ENCODE results near the gene ODAD3.
A peak's percentile ranks its signal among the peaks of the same experiment; 100 is the strongest.
"Not testable (repeated sequence)": the region's sequence is repeated elsewhere in the genome, so short reads cannot be mapped to it uniquely, and the experiment has no call there.

ODAD3 gene

DNA sequence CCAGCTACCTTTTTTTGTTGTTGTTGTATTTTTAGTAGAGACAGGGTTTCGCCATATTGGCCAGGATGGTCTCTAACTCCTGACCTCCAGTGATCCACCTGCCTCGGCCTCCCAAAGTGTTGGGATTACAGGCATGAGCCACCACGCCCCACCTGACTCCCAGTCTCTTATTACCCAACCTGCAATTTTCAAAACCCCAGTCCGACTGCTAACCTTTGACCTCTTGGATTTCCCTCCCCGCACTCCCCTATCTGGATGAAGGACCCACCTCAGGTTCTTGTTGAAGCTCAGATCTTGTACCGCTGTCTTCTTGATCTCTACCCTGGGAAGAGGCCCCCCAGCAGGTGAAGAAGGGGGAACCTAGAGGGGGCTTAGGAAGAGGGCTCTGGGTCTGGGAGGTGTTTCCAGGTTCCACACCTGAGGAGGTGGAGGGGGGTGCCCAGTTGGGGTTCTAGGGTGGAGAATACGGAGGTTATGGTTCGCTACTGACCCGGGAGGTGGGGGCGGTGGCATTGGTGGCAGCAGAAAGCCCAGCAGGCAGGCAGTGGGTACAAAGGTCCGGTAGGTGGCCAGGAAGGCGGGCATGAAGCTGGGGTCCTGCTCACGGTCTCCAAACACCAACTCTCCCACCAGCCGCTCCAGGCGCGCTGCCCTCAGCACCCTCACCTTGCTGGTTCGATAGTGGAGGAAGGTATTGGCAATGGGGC lies 18.4 kb downstream of the ODAD3 start:
- Histone ChIP-seq H3K9me3 (ENCODE audit: control insufficient read depth, insufficient read depth, low read length) (no peaks in the 10 kb centered on the region), H3K36me3 (ENCODE audit: insufficient read depth, low read length) (no peaks in the 10 kb centered on the region), H3K9ac (ENCODE audit: low read depth, low read length) (no peak overlapping the region), H3K4me1 (ENCODE audit: insufficient read depth, low read length) (peaks cover 8% of the 10 kb centered on the region; the same call in 1 of the 2 replicates)

DNA sequence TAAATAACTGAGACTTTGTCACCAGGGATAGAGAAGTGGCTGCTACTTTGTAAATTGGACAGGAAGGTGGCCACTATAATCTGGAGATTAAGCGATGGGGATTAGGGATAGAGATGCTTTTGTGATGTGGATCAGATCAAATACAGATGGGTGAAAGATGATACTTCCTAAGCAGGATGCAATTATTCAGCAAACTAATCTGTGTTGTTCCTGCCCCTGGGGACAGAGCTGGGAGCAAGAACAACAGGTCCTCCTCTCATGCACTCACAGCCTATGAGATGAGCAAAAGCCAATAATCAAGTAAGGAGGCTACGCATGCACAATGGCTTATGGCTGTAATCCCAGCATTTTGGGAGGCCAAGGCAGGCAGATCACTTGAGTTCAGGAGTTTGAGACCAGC lies 20.4 kb downstream of the ODAD3 start:
- Histone ChIP-seq H3K36me3 (ENCODE audit: insufficient read depth, low read length) (no peaks in the 10 kb centered on the region; the same call in 1 of the 2 replicates), H3K9me3 (ENCODE audit: control insufficient read depth, insufficient read depth, low read length) (no peaks in the 10 kb centered on the region), H3K9ac (ENCODE audit: low read depth, low read length) (no peak overlapping the region), H3K4me1 (ENCODE audit: insufficient read depth, low read length) (peaks cover 3% of the 10 kb centered on the region; the same call in 1 of the 2 replicates)

- no peaks in the 10 kb centered on the region for H3K9me3 ChIP-seq (ENCODE audit: control insufficient read depth, insufficient read depth, low read length)
- no peak overlapping the region for H3K9ac ChIP-seq (ENCODE audit: low read depth, low read length)
- H3K4me1 ChIP-seq (ENCODE audit: insufficient read depth, low read length): no peaks in the 10 kb centered on the region
- H3K36me3 ChIP-seq (ENCODE audit: insufficient read depth, low read length): no peaks in the 10 kb centered on the region; the same call in 1 of the 2 replicates
These were observed 24.2 kb downstream of the ODAD3 start for GRCh38 chr19:11410682-11411081.

DNA sequence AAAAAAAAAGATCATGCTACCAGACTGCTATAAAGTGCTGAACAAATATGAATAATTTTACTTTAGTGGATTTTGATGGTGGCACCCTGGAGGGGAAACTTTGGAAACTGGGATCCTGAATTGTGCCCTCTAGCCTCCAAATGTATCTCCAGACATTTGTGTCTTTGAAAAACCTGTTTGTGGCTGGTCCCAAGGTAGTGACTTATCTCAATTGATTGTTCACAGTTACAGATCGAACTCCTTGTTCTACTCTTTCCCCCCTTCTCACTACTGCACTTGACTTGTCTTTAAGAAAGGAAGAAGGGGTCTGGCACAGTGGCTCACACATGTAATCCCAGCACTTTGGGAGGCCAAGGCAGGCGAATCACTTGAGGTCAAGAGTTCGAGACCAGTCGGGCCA lies 26.3 kb downstream of the ODAD3 start:
- H3K9me3 ChIP-seq (ENCODE audit: control insufficient read depth, insufficient read depth, low read length): no peaks in the 10 kb centered on the region
- no peaks in the 10 kb centered on the region; the same call in 1 of the 2 replicates for H3K36me3 ChIP-seq (ENCODE audit: insufficient read depth, low read length)
- peaks cover 8% of the 10 kb centered on the region; the same call in 1 of the 2 replicates for H3K4me1 ChIP-seq (ENCODE audit: insufficient read depth, low read length)
- no peak overlapping the region for H3K9ac ChIP-seq (ENCODE audit: low read depth, low read length)

- peak overlapping the region; percentile 51; the same call in 1 of the 2 replicates for H3K9ac ChIP-seq (ENCODE audit: low read depth, low read length)
- H3K9me3 ChIP-seq (ENCODE audit: control insufficient read depth, insufficient read depth, low read length); H3K36me3 ChIP-seq (ENCODE audit: insufficient read depth, low read length); H3K4me1 ChIP-seq (ENCODE audit: insufficient read depth, low read length): not testable (repeated sequence)
These were observed 28.2 kb downstream of the ODAD3 start for GRCh38 chr19:11406703-11407236.

DNA sequence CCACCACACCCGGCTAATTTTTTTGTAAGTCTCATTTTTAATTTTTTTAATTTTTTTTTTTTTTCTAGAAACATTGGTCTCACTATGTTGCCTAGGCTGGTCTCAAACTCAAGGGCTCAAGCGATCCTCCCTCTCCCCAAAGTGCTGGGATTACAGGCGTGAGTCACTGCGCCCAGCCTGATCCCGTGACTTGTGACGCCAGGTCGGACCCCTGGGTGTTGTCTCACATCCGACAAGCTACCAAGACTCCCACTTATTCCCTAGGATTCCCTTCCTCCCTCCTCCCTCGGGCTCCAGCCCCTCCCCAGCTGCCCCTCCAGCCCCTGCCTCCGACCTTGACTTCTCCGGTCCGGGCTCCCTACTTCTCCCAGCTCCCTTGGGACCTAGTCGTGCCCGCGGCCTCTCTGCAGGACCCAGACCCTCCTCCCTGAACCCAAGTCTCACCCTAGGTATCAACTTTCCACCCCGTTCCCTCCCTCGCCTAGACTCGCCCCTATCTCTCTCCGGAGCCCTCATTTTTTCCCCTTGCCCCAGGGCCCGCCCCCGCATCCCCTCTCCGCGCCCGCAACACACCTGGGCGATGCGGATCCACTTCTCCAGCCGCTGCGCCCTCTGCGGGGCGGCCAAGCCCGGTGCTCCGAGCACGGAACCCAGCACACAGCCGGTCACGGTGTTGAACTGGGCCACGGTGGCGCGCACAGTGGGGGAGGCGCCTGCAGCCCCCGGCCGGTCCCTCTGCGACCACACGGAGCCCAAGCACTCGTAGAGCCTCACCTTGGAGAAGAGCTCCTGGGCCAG lies 28.9 kb downstream of the ODAD3 start:
- Histone ChIP-seq H3K36me3 (ENCODE audit: insufficient read depth, low read length) (no peaks in the 10 kb centered on the region; the same call in 1 of the 2 replicates), H3K4me1 (ENCODE audit: insufficient read depth, low read length) (peaks cover 8% of the 10 kb centered on the region; the same call in 1 of the 2 replicates), H3K9me3 (ENCODE audit: control insufficient read depth, insufficient read depth, low read length) (no peaks in the 10 kb centered on the region), H3K9ac (ENCODE audit: low read depth, low read length) (peak overlapping the region; percentile 51; the same call in 1 of the 2 replicates)

DNA sequence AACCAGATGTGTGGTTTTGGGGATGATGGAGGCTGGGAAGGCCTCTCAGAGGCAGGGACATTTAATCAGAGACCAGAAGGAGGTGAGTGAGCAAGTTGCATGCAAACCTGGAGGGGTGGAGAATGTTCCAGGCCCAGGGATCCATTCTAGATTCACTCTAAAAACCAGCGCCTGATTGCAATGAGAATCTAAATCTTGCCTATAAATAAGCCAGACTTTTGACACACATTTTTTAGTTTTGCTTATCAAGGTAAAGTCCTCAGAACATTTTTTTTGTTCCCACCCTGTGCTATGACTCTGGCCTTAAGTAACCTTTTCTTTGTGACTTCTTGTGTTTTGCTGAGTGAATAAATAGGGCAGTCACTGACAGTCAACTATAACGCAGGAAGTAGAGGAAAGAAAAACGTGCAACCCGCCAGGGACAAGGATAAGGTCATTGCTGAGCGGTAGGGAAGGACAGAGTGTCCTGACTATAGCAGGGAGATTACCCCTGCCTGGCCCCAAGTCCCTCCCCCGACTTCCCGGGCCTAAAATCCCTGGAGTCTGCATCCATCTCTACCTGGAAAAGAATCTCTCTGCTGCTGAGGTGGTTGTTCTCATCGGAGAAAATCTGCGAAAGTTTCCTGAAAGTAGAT lies 30.2 kb downstream of the ODAD3 start:
- H3K9me3 ChIP-seq (ENCODE audit: control insufficient read depth, insufficient read depth, low read length): no peaks in the 10 kb centered on the region
- peaks cover 8% of the 10 kb centered on the region; the same call in 1 of the 2 replicates for H3K4me1 ChIP-seq (ENCODE audit: insufficient read depth, low read length)
- H3K36me3 ChIP-seq (ENCODE audit: insufficient read depth, low read length): no peaks in the 10 kb centered on the region; the same call in 1 of the 2 replicates
- H3K9ac ChIP-seq (ENCODE audit: low read depth, low read length): no peak overlapping the region

DNA sequence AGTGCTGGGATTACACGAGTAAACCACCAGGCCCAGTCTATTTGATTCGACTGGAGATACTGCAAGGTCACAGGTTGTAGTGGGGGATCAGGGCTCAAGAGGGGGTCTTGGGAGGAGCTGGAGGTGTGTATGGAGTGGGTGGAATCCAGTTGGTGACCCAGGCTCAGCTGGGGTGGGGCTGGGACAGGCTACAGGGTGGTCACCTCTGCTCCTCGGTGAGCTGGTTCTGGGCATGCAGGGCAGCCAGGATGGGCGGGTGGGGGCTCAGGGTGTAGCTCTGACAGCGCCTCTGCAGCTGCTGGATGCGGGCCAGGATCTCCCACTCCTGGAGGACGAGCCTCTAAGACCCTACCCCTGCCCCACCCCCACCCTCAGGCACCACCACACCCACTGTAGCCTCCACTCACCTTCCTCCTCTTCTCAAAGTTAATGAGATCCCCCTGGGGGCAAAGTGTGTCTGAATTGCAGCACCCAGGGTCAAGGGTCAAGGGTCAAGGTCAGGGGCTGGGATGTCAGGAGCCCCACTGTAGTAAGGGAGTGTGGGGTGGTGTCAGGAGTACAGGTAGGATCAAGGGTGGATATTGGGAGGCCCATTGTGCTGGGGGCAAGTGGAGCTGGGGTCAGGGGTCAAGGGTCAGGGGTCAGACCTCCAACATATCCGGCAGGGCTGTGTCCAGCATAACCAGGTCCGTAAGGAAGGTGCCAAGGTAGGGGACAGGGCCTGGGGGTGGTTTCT lies 32.9 kb downstream of the ODAD3 start:
- Histone ChIP-seq H3K36me3 (ENCODE audit: insufficient read depth, low read length) (no peaks in the 10 kb centered on the region), H3K9me3 (ENCODE audit: control insufficient read depth, insufficient read depth, low read length) (no peaks in the 10 kb centered on the region), H3K9ac (ENCODE audit: low read depth, low read length) (no peak overlapping the region), H3K4me1 (ENCODE audit: insufficient read depth, low read length) (peaks cover 8% of the 10 kb centered on the region; the same call in 1 of the 2 replicates)

- H3K36me3 ChIP-seq (ENCODE audit: insufficient read depth, low read length): no peaks in the 10 kb centered on the region
- H3K9ac ChIP-seq (ENCODE audit: low read depth, low read length): no peak overlapping the region
- no peaks in the 10 kb centered on the region for H3K9me3 ChIP-seq (ENCODE audit: control insufficient read depth, insufficient read depth, low read length)
- H3K4me1 ChIP-seq (ENCODE audit: insufficient read depth, low read length): peaks cover 8% of the 10 kb centered on the region; the same call in 1 of the 2 replicates
These were observed 34.1 kb downstream of the ODAD3 start for GRCh38 chr19:11400798-11401197.

DNA sequence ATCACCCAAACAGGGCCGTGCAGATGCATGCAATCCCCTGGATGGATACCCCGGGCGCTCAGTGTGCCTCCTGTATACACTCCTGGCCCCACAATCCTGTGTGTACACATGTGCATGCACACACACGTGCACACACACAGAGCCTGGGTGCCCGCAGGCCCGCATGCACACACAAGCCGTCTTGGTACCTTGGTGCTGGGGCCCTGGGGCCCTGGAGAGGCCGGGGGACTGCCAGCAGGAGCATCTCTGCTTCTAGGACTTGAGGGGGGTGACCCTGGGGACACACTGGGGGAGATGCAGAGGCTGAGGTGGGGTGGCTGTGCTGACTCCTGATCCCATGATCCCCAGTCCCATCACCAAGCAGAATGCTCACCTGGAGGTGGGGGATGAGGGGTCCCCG lies 35.3 kb downstream of the ODAD3 start:
- Histone ChIP-seq H3K4me1 (ENCODE audit: insufficient read depth, low read length) (peaks cover 2% of the 10 kb centered on the region; the same call in 1 of the 2 replicates), H3K36me3 (ENCODE audit: insufficient read depth, low read length) (no peaks in the 10 kb centered on the region), H3K9me3 (ENCODE audit: control insufficient read depth, insufficient read depth, low read length) (no peaks in the 10 kb centered on the region), H3K9ac (ENCODE audit: low read depth, low read length) (no peak overlapping the region)

DNA sequence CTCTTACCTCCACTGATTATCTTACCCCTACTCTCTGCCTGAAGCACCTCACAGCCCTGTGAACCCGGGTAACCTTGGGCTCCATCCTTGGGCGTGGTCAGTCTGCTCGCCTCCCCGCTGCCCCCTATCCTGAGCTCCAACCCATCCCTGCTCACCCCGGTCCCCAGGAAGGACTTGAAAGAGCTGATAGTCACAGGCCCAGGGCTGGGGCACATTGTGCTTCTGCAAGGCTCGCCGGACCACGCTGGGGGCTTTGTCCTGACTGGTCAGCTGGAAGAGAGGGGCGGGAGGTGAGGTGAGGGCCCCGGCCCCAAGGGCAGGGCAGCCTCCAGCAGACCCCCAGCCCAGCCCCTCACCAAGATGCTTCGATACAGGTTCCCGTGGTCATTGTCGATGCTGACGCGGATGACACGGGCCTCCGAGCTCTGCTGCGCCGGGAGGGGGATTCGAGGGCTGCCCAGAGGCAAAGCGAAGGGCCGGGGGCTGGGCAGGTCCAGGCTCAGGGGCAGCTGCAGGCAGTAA lies 37.8 kb downstream of the ODAD3 start:
- Histone ChIP-seq H3K9ac (ENCODE audit: low read depth, low read length) (no peak overlapping the region), H3K4me1 (ENCODE audit: insufficient read depth, low read length) (no peaks in the 10 kb centered on the region; the same call in 1 of the 2 replicates), H3K36me3 (ENCODE audit: insufficient read depth, low read length) (no peaks in the 10 kb centered on the region), H3K9me3 (ENCODE audit: control insufficient read depth, insufficient read depth, low read length) (no peaks in the 10 kb centered on the region)

DNA sequence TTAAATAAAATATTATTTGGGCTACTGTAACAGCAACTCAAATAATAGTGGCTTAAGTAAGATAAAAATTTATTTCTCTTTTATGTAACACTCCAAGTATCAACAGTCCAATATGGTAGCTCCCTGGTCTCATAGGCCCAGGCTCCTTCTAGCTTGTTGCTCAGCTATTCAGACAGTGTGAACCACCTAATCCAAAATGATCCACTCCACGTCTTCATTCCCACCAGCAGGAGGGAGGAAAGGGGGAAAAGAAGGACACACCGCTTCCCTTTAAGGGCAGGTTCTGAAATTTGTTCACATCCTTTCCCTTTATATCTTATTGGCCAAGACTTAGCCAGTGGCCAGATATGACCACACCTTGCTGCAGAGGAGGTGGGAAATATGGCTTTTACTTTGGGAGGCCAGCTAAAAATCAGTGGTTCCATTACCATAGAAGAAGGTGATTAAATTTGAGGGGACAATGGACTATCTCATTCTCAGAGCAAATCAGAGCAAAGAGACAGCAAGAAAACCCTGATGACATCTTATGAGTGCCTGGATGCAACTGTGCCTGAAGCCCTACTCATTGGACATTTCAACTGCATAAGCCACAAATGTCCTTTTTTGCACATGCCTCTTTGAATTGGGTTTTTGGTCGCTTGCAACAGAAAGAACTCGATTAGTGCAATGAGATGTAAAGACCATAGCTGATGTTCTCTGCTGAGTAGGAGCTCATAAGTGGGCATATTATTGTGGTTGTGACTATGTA lies 43.8 kb downstream of the ODAD3 start:
- H3K36me3 ChIP-seq (ENCODE audit: insufficient read depth, low read length): no peaks in the 10 kb centered on the region
- no peaks in the 10 kb centered on the region; the same call in 1 of the 2 replicates for H3K4me1 ChIP-seq (ENCODE audit: insufficient read depth, low read length)
- no peaks in the 10 kb centered on the region for H3K9me3 ChIP-seq (ENCODE audit: control insufficient read depth, insufficient read depth, low read length)
- no peak overlapping the region for H3K9ac ChIP-seq (ENCODE audit: low read depth, low read length)

DNA sequence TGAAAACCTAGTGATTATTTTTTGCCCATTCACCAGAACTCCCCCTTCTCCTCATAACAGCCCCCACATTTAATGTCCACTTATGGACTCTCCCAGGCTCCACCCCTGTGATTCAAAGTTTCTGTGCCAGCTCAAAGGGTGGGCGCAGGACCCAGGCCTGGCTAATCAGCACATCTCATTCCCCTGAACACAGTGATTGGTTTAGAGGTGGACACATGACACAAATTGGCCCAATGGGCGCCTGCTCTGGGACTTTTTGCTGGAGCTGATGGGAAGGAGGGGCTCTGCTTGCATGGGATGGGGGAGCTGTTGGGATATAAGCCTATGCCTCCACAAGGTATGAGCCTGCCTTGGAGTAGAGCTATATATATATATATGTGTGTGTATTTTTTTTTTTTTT lies 44.6 kb downstream of the ODAD3 start:
- H3K9ac ChIP-seq (ENCODE audit: low read depth, low read length): no peak overlapping the region
- no peaks in the 10 kb centered on the region; the same call in 1 of the 2 replicates for H3K4me1 ChIP-seq (ENCODE audit: insufficient read depth, low read length)
- H3K9me3 ChIP-seq (ENCODE audit: control insufficient read depth, insufficient read depth, low read length): no peaks in the 10 kb centered on the region
- no peaks in the 10 kb centered on the region for H3K36me3 ChIP-seq (ENCODE audit: insufficient read depth, low read length)
